HG02759 (cell line): ENCODE measurements around the gene RHBDD1.

ENCODE experiments used
- ATAC-seq: cut with Tn5 transposase; IDR thresholded peaks from one replicate; pipeline ENCODE4 v1.9.1; 2021; ENCODE audit warnings: mild to moderate bottlenecking, moderate library complexity; ENCODE audit not compliant: unreplicated experiment

The RHBDD1 gene

GRCh38 chr2:226910384-226910783, 74.5 kb downstream of the RHBDD1 start:
- ATAC-seq: no peak

- no peak for ATAC-seq
Observed at GRCh38 chr2:226911932-226912331, 76.1 kb downstream of the RHBDD1 start.

GRCh38 chr2:226913641-226914040, 77.8 kb downstream of the RHBDD1 start:
- no peak for ATAC-seq

GRCh38 chr2:226915846-226916360, 80.0 kb downstream of the RHBDD1 start:
- no peak for ATAC-seq

GRCh38 chr2:226916669-226917068, 80.8 kb downstream of the RHBDD1 start:
- peak; percentile 75 for ATAC-seq

- no peak for ATAC-seq
Observed at GRCh38 chr2:226932443-226932842, 96.6 kb downstream of the RHBDD1 start.

GRCh38 chr2:226934546-226935201, 98.8 kb downstream of the RHBDD1 start:
- ATAC-seq: no peak

GRCh38 chr2:226943862-226944620, 108.2 kb downstream of the RHBDD1 start:
- peak; percentile 75 for ATAC-seq

GRCh38 chr2:226953206-226953605, 117.4 kb downstream of the RHBDD1 start:
- ATAC-seq: no peak

- no peak for ATAC-seq
Observed at GRCh38 chr2:226953826-226954225, 118.0 kb downstream of the RHBDD1 start.

GRCh38 chr2:226956659-226957058, 120.8 kb downstream of the RHBDD1 start:
- no peak for ATAC-seq

- ATAC-seq: no peak
Observed at GRCh38 chr2:226959418-226959817, 123.6 kb downstream of the RHBDD1 start.

- ATAC-seq: no peak
Observed at GRCh38 chr2:226962176-226962773, 126.4 kb downstream of the RHBDD1 start.

GRCh38 chr2:226963528-226963927, 127.7 kb downstream of the RHBDD1 start:
- ATAC-seq: no peak

- no peak for ATAC-seq
Observed at GRCh38 chr2:226965376-226965775, 129.5 kb downstream of the RHBDD1 start.

GRCh38 chr2:226969417-226970080, 133.7 kb downstream of the RHBDD1 start:
- ATAC-seq: no peak

GRCh38 chr2:226970362-226970761, 134.5 kb downstream of the RHBDD1 start:
- ATAC-seq: peak; percentile 69

GRCh38 chr2:226971084-226971483, 135.2 kb downstream of the RHBDD1 start:
- ATAC-seq: peak; percentile 42

- peak; percentile 39 for ATAC-seq
Observed at GRCh38 chr2:226971770-226972169, 135.9 kb downstream of the RHBDD1 start.

GRCh38 chr2:226973816-226974215, 138.0 kb downstream of the RHBDD1 start:
- no peak for ATAC-seq

GRCh38 chr2:226977775-226978190, 141.9 kb downstream of the RHBDD1 start:
- ATAC-seq: no peak
